ENCODE data around the gene WDR7. TPM values are rescaled to one million over a fixed set of nuclear protein-coding genes. Genes with fewer than 3 reads are reported as not detected.

The WDR7 gene
- total and polyA plus RNA-seq, 2 experiments from 2014 or later: 7.0 to 14.8 TPM

- DNase-seq (ENCODE audit: low spot score) (no peak), ATAC-seq (no peak)
- no peak overlapping the region for H3K27ac Mint-ChIP-seq
- TF ChIP-seq POLR2AphosphoS5 (IDR thresholded peaks at IDR 0.05; ENCODE audit: low read depth): no peak
- no peak for TF ChIP-seq JUNB (IDR thresholded peaks at IDR 0.05; ENCODE audit: unreplicated experiment)
- no peak for TF ChIP-seq REST (IDR thresholded peaks at IDR 0.05; ENCODE audit: unreplicated experiment)
- no peak for TF ChIP-seq CTCF (conservative IDR thresholded peaks at IDR 0.05; ENCODE audit: low read depth in 2 of 2)
- TF ChIP-seq ETS1 (IDR thresholded peaks at IDR 0.05): no peak
- no peak for TF ChIP-seq STAT1 (IDR thresholded peaks at IDR 0.05; ENCODE audit: unreplicated experiment)
- TF ChIP-seq CREB1 (CRISPR knock-in tag; IDR thresholded peaks at IDR 0.05; ENCODE audit: low read depth): no peak
- no peak for TF ChIP-seq EZH2phosphoT487 (IDR thresholded peaks at IDR 0.05; ENCODE audit: unreplicated experiment)
- TF ChIP-seq ZNF331 (CRISPR knock-in tag; IDR thresholded peaks at IDR 0.05; ENCODE audit: low read depth): no peak
- no peak for TF ChIP-seq ZNF114 (CRISPR knock-in tag; IDR thresholded peaks at IDR 0.05)
- no peak for TF ChIP-seq NANOG (IDR thresholded peaks at IDR 0.05; ENCODE audit: borderline replicate concordance)
- no peak for TF ChIP-seq EZH2 (IDR thresholded peaks at IDR 0.05; ENCODE audit: low read depth, unreplicated experiment)
- no peak for TF ChIP-seq ZNF462 (CRISPR knock-in tag; IDR thresholded peaks at IDR 0.05)
- Histone ChIP-seq H3K4me1 (ENCODE audit: insufficient read depth) (no peaks in the 10 kb centered on the region), H3K27ac (ENCODE audit: low read depth) (no peak overlapping the region), H3K4me3 (no peak overlapping the region), H3K9me2 (ENCODE audit: insufficient read depth) (no peaks in the 10 kb centered on the region), H3K79me2 (replicated peaks; ENCODE audit: insufficient read depth) (no peaks in the 10 kb centered on the region), H3K4me2 (no peak overlapping the region), H3F3A (replicated peaks; ENCODE audit: low read depth) (no peaks in the 10 kb centered on the region), H4K20me1 (replicated peaks; ENCODE audit: insufficient read depth) (no peaks in the 10 kb centered on the region), H3K27me3 (ENCODE audit: insufficient read depth) (no peaks in the 10 kb centered on the region), H2AFZ (no peak overlapping the region), H3K36me3 (ENCODE audit: insufficient read depth) (no peaks in the 10 kb centered on the region)
- H3K27me3 Mint-ChIP-seq (ENCODE audit: insufficient read depth, low read depth, poor library complexity): peaks cover 2% of the 10 kb centered on the region
- H3K4me1 Mint-ChIP-seq: no peaks in the 10 kb centered on the region; the same call in 2 of the 3 replicates
- no peaks in the 10 kb centered on the region for H3K36me3 Mint-ChIP-seq (ENCODE audit: low read depth)
- no peak overlapping the region for H3K4me3 Mint-ChIP-seq
- H3K9me3 Mint-ChIP-seq: no peaks in the 10 kb centered on the region
Observed at GRCh38 chr18:56907771-56908170, 256.6 kb downstream of the WDR7 start.
